ENCODE measurements around the gene TENM4. TPM values are rescaled to one million over a fixed set of nuclear protein-coding genes. Genes with fewer than 3 reads are reported as not detected.

TENM4 gene
- total and polyA plus RNA-seq, 2 of the 8 experiments (the other 6 are each of a cell fraction or from before 2014, with no cell fraction given): 3.5 to 7.2 TPM

- Histone ChIP-seq H3K18ac (ENCODE audit: extremely low read depth, low read length) (no peak overlapping the region), H3K23me2 (ENCODE audit: low read depth, low read length) (no peaks in the 10 kb centered on the region), H2BK5ac (ENCODE audit: low read depth, low read length) (no peak overlapping the region), H3K4me1 (replicated peaks in 1 of 4; ENCODE audit: control insufficient read depth in 3 of 4, insufficient read depth in 4 of 4, low read length in 3 of 4) (peaks cover 0 to 17% (median 10%) of the 10 kb centered on the region in 4 experiments; a peak in 5 of 7 replicates), H2BK20ac (ENCODE audit: low read length) (no peak overlapping the region), H2AFZ (ENCODE audit: low read length) (no peak overlapping the region), H3K4me2 (ENCODE audit: insufficient read depth in 1 of 2, low read depth in 2 of 2, low read length in 2 of 2) (no peak overlapping the region), H3K9ac (replicated peaks in 1 of 4; ENCODE audit: extremely low read depth in 1 of 4, low read depth in 3 of 4, low read length in 3 of 4) (no peak overlapping the region), H3K14ac (ENCODE audit: insufficient read length) (no peak overlapping the region), H3K79me1 (ENCODE audit: low read depth, low read length) (no peaks in the 10 kb centered on the region), H3K4me3 (ENCODE audit: extremely low read depth in 1 of 4, insufficient read depth in 2 of 4, low read depth in 3 of 4, low read length in 4 of 4) (no peak overlapping the region), H3K23ac (ENCODE audit: insufficient read length) (no peak overlapping the region), H2BK15ac (ENCODE audit: low read length) (no peak overlapping the region), H2AK5ac (ENCODE audit: low read depth, low read length) (no peak overlapping the region), H3K27ac (ENCODE audit: low read depth, low read length) (no peak overlapping the region), H3K79me2 (ENCODE audit: control insufficient read depth in 1 of 2, insufficient read depth in 2 of 2, low read length in 2 of 2) (no peaks in the 10 kb centered on the region), H3K36me3 (ENCODE audit: control insufficient read depth in 2 of 4, insufficient read depth in 4 of 4, low read length in 3 of 4) (no peaks in the 10 kb centered on the region), H4K8ac (ENCODE audit: extremely low read depth, insufficient read depth, low read length) (no peak overlapping the region), H3K56ac (replicated peaks; ENCODE audit: insufficient read length, low read depth, low read length) (no peak overlapping the region), H3K4ac (replicated peaks; ENCODE audit: insufficient read length, low read depth, low read length) (peak overlapping the region; percentile 36), H4K91ac (replicated peaks; ENCODE audit: insufficient read length, low read length) (no peak overlapping the region), H2BK12ac (ENCODE audit: low read depth, low read length) (no peak overlapping the region), H3K27me3 (replicated peaks in 1 of 4; ENCODE audit: control insufficient read depth in 3 of 4, extremely low read depth in 1 of 4, insufficient read depth in 3 of 4, low read length in 3 of 4) (no peaks in the 10 kb centered on the region), H4K5ac (ENCODE audit: insufficient read length, low read depth, low read length) (no peak overlapping the region), H2BK120ac (replicated peaks; ENCODE audit: low read depth, low read length) (no peak overlapping the region), H3K9me3 (ENCODE audit: insufficient read depth in 2 of 2, low read depth in 1 of 2, low read length in 1 of 2) (no peaks in the 10 kb centered on the region), H4K20me1 (replicated peaks in 1 of 2; ENCODE audit: control insufficient read depth in 1 of 2, insufficient read depth in 2 of 2, low read length in 2 of 2) (no peaks in the 10 kb centered on the region)
- FAIRE-seq (peak; percentile 39), DNase-seq (ENCODE audit: low read depth in 1 of 2, low spot score in 2 of 2) (peak; percentile 34 to 86)
- WGBS, 2 experiments (ENCODE audit: extremely low coverage in 1 of 2, insufficient coverage in 1 of 2, insufficient read length in 1 of 2, insufficient replicate concordance in 2 of 2, low coverage in 1 of 2, low lambda C conversion rate in 2 of 2, missing lambda C conversion rate in 1 of 2): 61% methylated on average over 5 of the region's 5 CpGs; no CpG with 5 or more reads in 1 of the 2 experiments
- ChIA-PET CTCF (ENCODE audit: partially characterized antibody) (interaction anchor here (0.8 to 10.3 kb wide), 77 partner anchors 9 to 948 kb away, joined by 3 to 187 read pairs (median 4); no protein-coding TSS in a partner anchor), POLR2A (ENCODE audit: partially characterized antibody) (no interaction called here)
- TF ChIP-seq CTCF (IDR thresholded peaks at IDR 0.05; ENCODE audit: control extremely low read depth in 1 of 3, insufficient read depth in 1 of 3, low read depth in 1 of 3, low read length in 3 of 3): peak; percentile 81 to 97 (median 95)
- TF ChIP-seq SRF (IDR thresholded peaks at IDR 0.05; ENCODE audit: low read depth, low read length): no peak
- TF ChIP-seq, protein P1, sequence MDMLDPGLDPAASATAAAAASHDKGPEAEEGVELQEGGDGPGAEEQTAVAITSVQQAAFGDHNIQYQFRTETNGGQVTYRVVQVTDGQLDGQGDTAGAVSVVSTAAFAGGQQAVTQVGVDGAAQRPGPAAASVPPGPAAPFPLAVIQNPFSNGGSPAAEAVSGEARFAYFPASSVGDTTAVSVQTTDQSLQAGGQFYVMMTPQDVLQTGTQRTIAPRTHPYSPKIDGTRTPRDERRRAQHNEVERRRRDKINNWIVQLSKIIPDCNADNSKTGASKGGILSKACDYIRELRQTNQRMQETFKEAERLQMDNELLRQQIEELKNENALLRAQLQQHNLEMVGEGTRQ (IDR thresholded peaks at IDR 0.05; ENCODE audit: low read length): no peak
- TF ChIP-seq POLR2A (IDR thresholded peaks at IDR 0.05; ENCODE audit: control extremely low read depth in 1 of 2, low read depth in 2 of 2, low read length in 2 of 2): no peak
- TF ChIP-seq, protein P2, sequence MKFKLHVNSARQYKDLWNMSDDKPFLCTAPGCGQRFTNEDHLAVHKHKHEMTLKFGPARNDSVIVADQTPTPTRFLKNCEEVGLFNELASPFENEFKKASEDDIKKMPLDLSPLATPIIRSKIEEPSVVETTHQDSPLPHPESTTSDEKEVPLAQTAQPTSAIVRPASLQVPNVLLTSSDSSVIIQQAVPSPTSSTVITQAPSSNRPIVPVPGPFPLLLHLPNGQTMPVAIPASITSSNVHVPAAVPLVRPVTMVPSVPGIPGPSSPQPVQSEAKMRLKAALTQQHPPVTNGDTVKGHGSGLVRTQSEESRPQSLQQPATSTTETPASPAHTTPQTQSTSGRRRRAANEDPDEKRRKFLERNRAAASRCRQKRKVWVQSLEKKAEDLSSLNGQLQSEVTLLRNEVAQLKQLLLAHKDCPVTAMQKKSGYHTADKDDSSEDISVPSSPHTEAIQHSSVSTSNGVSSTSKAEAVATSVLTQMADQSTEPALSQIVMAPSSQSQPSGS (IDR thresholded peaks at IDR 0.05; ENCODE audit: low read length): no peak
- peak; percentile 76 to 86 for TF ChIP-seq RAD21 (IDR thresholded peaks at IDR 0.05 in 1 of 2, conservative IDR thresholded peaks at IDR 0.05 in 1 of 2; ENCODE audit: low read depth in 2 of 2, low read length in 2 of 2)
- TF ChIP-seq BACH1 (IDR thresholded peaks at IDR 0.05; ENCODE audit: low read length): no peak
- TF ChIP-seq ZNF274 (IDR thresholded peaks at IDR 0.05; ENCODE audit: borderline replicate concordance, extremely low read depth, low read length): no peak
Measured at GRCh38 chr11:78798663-78799062, 642.2 kb downstream of the TENM4 start.
